HCT116 (cell line): ENCODE results near the gene PBX2.

Experiments
- EZH2 ChIP-seq: fragments of 200-600 bp; sonication (generic); IDR thresholded peaks from 2 replicates; pipeline ENCODE4 v1.6.1; 2017; ENCODE audit warnings: antibody characterized with exemption, mixed run types
- JUND ChIP-seq: IDR thresholded peaks from 2 replicates; pipeline ENCODE4 v1.6.1; 2012
- POLR2A ChIP-seq: IDR thresholded peaks from 2 replicates; pipeline ENCODE4 v1.7.0; 2011; ENCODE audit warnings: borderline replicate concordance; ENCODE audit not compliant: insufficient read depth, insufficient read length; ENCODE audit errors: extremely low read depth
- POLR2AphosphoS5 ChIP-seq: IDR thresholded peaks from 2 replicates; pipeline ENCODE4 v1.6.1; 2011; ENCODE audit warnings: mild to moderate bottlenecking, low read depth, low read length, moderate library complexity
- TF ChIP-seq, protein P1 (sequence below), 3 experiments: fragments of 200-600 bp in 1 of 3; sonication (generic) in 1 of 3; IDR thresholded peaks in 2 of 3; conservative IDR thresholded peaks in 1 of 3; 2 replicates each; pipeline ENCODE4 v1.5.1; 2012 to 2017; ENCODE audit warnings: low read depth in 2 of 3, low read length in 2 of 3, antibody characterized with exemption in 1 of 3, borderline replicate concordance in 1 of 3, control low read depth in 1 of 3, mild to moderate bottlenecking in 1 of 3, mixed read lengths in 1 of 3, mixed run types in 1 of 3, moderate library complexity in 1 of 3; ENCODE audit not compliant: insufficient read depth in 1 of 3

DNA sequence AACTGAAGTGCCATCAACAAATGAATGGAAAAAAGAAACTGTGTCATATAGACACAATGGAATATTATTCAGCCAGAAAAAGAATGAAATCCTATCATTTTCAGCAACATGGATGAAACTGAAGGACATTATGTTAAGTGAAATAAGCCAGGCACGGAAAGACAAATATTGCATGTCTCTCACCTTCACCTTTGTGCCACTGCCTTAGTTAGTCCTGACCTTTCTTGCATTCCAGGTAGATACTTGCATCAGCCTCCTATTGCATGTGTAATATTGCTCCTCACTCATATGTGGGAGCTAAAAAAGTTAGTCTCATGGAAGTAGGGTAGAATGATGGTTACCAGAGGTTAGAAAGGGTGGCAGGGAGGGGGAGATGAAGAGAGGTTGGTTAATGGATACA, 19.0 kb upstream of the PBX2 start:
- TF ChIP-seq EZH2 = no peak
- TF ChIP-seq, protein P1, sequence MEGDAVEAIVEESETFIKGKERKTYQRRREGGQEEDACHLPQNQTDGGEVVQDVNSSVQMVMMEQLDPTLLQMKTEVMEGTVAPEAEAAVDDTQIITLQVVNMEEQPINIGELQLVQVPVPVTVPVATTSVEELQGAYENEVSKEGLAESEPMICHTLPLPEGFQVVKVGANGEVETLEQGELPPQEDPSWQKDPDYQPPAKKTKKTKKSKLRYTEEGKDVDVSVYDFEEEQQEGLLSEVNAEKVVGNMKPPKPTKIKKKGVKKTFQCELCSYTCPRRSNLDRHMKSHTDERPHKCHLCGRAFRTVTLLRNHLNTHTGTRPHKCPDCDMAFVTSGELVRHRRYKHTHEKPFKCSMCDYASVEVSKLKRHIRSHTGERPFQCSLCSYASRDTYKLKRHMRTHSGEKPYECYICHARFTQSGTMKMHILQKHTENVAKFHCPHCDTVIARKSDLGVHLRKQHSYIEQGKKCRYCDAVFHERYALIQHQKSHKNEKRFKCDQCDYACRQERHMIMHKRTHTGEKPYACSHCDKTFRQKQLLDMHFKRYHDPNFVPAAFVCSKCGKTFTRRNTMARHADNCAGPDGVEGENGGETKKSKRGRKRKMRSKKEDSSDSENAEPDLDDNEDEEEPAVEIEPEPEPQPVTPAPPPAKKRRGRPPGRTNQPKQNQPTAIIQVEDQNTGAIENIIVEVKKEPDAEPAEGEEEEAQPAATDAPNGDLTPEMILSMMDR (IDR thresholded peaks at IDR 0.05 in 2 of 3, conservative IDR thresholded peaks at IDR 0.05 in 1 of 3; ENCODE audit: borderline replicate concordance in 1 of 3, insufficient read depth in 1 of 3, low read depth in 2 of 3, low read length in 2 of 3) = no peak
- TF ChIP-seq JUND = no peak
- TF ChIP-seq POLR2A = no peak
- no peak for TF ChIP-seq POLR2AphosphoS5
